HepG2 (cell line): ENCODE measurements around the gene SLC16A5. TPM values are rescaled to one million over a fixed set of nuclear protein-coding genes. Genes with fewer than 3 reads are reported as not detected.

ENCODE experiments used
- DNMT3B ChIP-seq: conservative IDR thresholded peaks from 2 replicates; pipeline ENCODE4 v1.6.1; 2016; ENCODE audit warnings: missing biosample characterization, control low read depth
- DR1 ChIP-seq: sonication (generic); formaldehyde crosslinking; IDR thresholded peaks from 2 replicates; pipeline ENCODE4 v1.8.0; 2021; ENCODE audit warnings: mild to moderate bottlenecking, missing genetic modification reagents, inconsistent platforms
- FIP1L1 ChIP-seq: fragments of 200-400 bp; formaldehyde crosslinking; IDR thresholded peaks from 2 replicates; pipeline ENCODE4 v1.6.1; 2018; ENCODE audit warnings: low read depth, mild to moderate bottlenecking, low read length, moderate library complexity, borderline replicate concordance; ENCODE audit not compliant: insufficient read depth
- GTF2F1 ChIP-seq: fragments of 150-350 bp; IDR thresholded peaks from 2 replicates; pipeline ENCODE4 v1.6.1; 2014; ENCODE audit warnings: low read length
- HMG20B ChIP-seq: conservative IDR thresholded peaks from 2 replicates; pipeline ENCODE4 v1.6.1; 2016; ENCODE audit warnings: missing genetic modification reagents, missing compliant biosample characterization
- HNRNPH1 ChIP-seq: fragments of 200-400 bp; formaldehyde crosslinking; optimal IDR thresholded peaks from 2 replicates; pipeline ENCODE3; 2017; ENCODE audit warnings: mild to moderate bottlenecking, low read depth, low read length
- HNRNPUL1 ChIP-seq: fragments of 200-400 bp; formaldehyde crosslinking; IDR thresholded peaks from 2 replicates; pipeline ENCODE4 v1.6.1; 2017; ENCODE audit warnings: low read depth, mild to moderate bottlenecking, low read length, moderate library complexity
- KAT2B ChIP-seq: fragments of 150-350 bp; IDR thresholded peaks from 2 replicates; pipeline ENCODE4 v1.6.1; 2014; ENCODE audit warnings: low read depth, low read length, borderline replicate concordance
- MAFF ChIP-seq: IDR thresholded peaks from 2 replicates; pipeline ENCODE4 v1.6.1; 2011; ENCODE audit warnings: low read depth, low read length, improper control_type of control experiment
- MATR3 ChIP-seq: sonication (generic); formaldehyde crosslinking; IDR thresholded peaks from 2 replicates; pipeline ENCODE4 v1.4.0; 2020; ENCODE audit warnings: missing genetic modification reagents
- MEIS1 ChIP-seq: sonication (generic); formaldehyde crosslinking; IDR thresholded peaks from 2 replicates; pipeline ENCODE4 v1.9.0; 2021; ENCODE audit warnings: mild to moderate bottlenecking, missing genetic modification reagents, moderate library complexity, borderline replicate concordance
- PHB2 ChIP-seq: fragments of 450-650 bp; IDR thresholded peaks from 2 replicates; pipeline ENCODE4 v1.6.1; 2018; ENCODE audit not compliant: partially characterized antibody
- PHF21A ChIP-seq: sonication (generic); formaldehyde crosslinking; IDR thresholded peaks from 2 replicates; pipeline ENCODE4 v1.5.0; 2020; ENCODE audit warnings: mild to moderate bottlenecking, missing genetic modification reagents
- POLR2AphosphoS5 ChIP-seq: IDR thresholded peaks from 2 replicates; pipeline ENCODE4 v1.6.1; 2012; ENCODE audit warnings: low read depth, low read length
- RFX3 ChIP-seq: IDR thresholded peaks from 2 replicates; pipeline ENCODE4 v1.6.1; 2016; ENCODE audit warnings: missing biosample characterization, missing genetic modification reagents
- RFXAP ChIP-seq: sonication (generic); formaldehyde crosslinking; IDR thresholded peaks from 2 replicates; pipeline ENCODE4 v1.4.0; 2020; ENCODE audit warnings: missing genetic modification reagents, borderline replicate concordance
- TBX2 ChIP-seq: sonication (generic); formaldehyde crosslinking; IDR thresholded peaks from 2 replicates; pipeline ENCODE4 v1.5.0; 2020; ENCODE audit warnings: missing genetic modification reagents, mild to moderate bottlenecking, borderline replicate concordance
- ZBTB42 ChIP-seq: sonication (generic); formaldehyde crosslinking; IDR thresholded peaks from 2 replicates; pipeline ENCODE4 v1.5.0; 2020; ENCODE audit warnings: mild to moderate bottlenecking, missing genetic modification reagents
- ZNF101 ChIP-seq: sonication (generic); formaldehyde crosslinking; IDR thresholded peaks from 2 replicates; pipeline ENCODE4 v1.4.0; 2020; ENCODE audit warnings: mild to moderate bottlenecking, low read depth, missing genetic modification reagents, borderline replicate concordance
- ZNF280D ChIP-seq: sonication (generic); formaldehyde crosslinking; IDR thresholded peaks from 2 replicates; pipeline ENCODE4 v1.5.1; 2020; ENCODE audit warnings: mild to moderate bottlenecking, missing genetic modification reagents
- ZNF530 ChIP-seq: sonication (generic); formaldehyde crosslinking; IDR thresholded peaks from 2 replicates; pipeline ENCODE4 v1.5.0; 2020; ENCODE audit warnings: low read depth, mild to moderate bottlenecking, missing genetic modification reagents
- ZNF580 ChIP-seq: IDR thresholded peaks from 2 replicates; pipeline ENCODE4 v1.6.1; 2016; ENCODE audit warnings: low read depth, borderline replicate concordance
- ZNF639 ChIP-seq: conservative IDR thresholded peaks from 2 replicates; pipeline ENCODE4 v1.6.1; 2018; ENCODE audit warnings: missing genetic modification reagents
- ZNF691 ChIP-seq: sonication (generic); formaldehyde crosslinking; IDR thresholded peaks from 2 replicates; pipeline ENCODE4 v1.4.0; 2020; ENCODE audit warnings: missing genetic modification reagents, low read depth, mild to moderate bottlenecking, borderline replicate concordance
- ZNF737 ChIP-seq: sonication (generic); formaldehyde crosslinking; IDR thresholded peaks from 2 replicates; pipeline ENCODE4 v1.5.0; 2020; ENCODE audit warnings: missing genetic modification reagents, mild to moderate bottlenecking, borderline replicate concordance
- ZSCAN31 ChIP-seq: sonication (generic); formaldehyde crosslinking; IDR thresholded peaks from 2 replicates; pipeline ENCODE4 v1.5.0; 2020; ENCODE audit warnings: low read depth, mild to moderate bottlenecking, missing genetic modification reagents
- polyA plus RNA-seq, 8 experiments: library from polyadenylated mRNA; depleted of rRNA in 3 of 8; stranded (reverse) in 7 of 8; unstranded in 1 of 8; fragments of >200 nt; fragmentation: Illumina TruSeq in 4 of 8; extraction: Trizol in 4 of 8; gene quantifications; 2 replicates each; pipeline versions ENCODE4 v1.2.1 to v1.2.3, GENCODE V29; 2011 to 2016; ENCODE audit warnings: low read depth in 4 of 8, missing spikeins in 1 of 8, mixed read lengths in 1 of 8; ENCODE audit not compliant: insufficient read depth in 1 of 8
- total RNA-seq, 5 experiments: library from RNA; depleted of rRNA; stranded (reverse); fragments of >200 nt; fragmentation: Illumina TruSeq; extraction: Trizol; gene quantifications; 2 replicates each; pipeline ENCODE4 v1.2.3, GENCODE V29; 2016; ENCODE audit warnings: low read depth in 1 of 5

Gene SLC16A5
- total and polyA plus RNA-seq, 2 of the 13 experiments (the other 11 are each of a cell fraction or from before 2014, with no cell fraction given): 0.69 to 5.6 TPM

- TF ChIP-seq ZNF280D (CRISPR knock-in tag): no peak; the same call in 1 of the 2 replicates
- TF ChIP-seq HNRNPUL1: no peak
- peak; percentile 76; the same call in 1 of the 2 replicates for TF ChIP-seq TBX2 (CRISPR knock-in tag)
- peak; percentile 38; the same call in 1 of the 2 replicates for TF ChIP-seq ZNF101 (CRISPR knock-in tag)
- TF ChIP-seq MEIS1: peak; percentile 20; the same call in 1 of the 2 replicates
- no peak for TF ChIP-seq MATR3 (CRISPR knock-in tag)
- TF ChIP-seq MAFF: no peak
- no peak for TF ChIP-seq GTF2F1
- 0 out of 2 replicates have a peak, but pooled peaks have one; percentile 9 for TF ChIP-seq ZNF691 (CRISPR knock-in tag)
- TF ChIP-seq RFX3 (CRISPR knock-in tag): no peak
- 0 out of 2 replicates have a peak, but pooled peaks have one; percentile 51 for TF ChIP-seq ZNF737 (CRISPR knock-in tag)
- no peak for TF ChIP-seq HNRNPH1
- TF ChIP-seq PHF21A (CRISPR knock-in tag): peak; percentile 78
- no peak for TF ChIP-seq DR1 (CRISPR knock-in tag)
- no peak for TF ChIP-seq ZBTB42 (CRISPR knock-in tag)
- TF ChIP-seq ZNF530 (CRISPR knock-in tag): 0 out of 2 replicates have a peak, but pooled peaks have one; percentile 15
- TF ChIP-seq DNMT3B (CRISPR knock-in tag): peak; percentile 84; the same call in 1 of the 2 replicates
- TF ChIP-seq HMG20B (CRISPR knock-in tag): peak; percentile 34; the same call in 1 of the 2 replicates
- no peak for TF ChIP-seq FIP1L1
- TF ChIP-seq ZSCAN31 (CRISPR knock-in tag): no peak; the same call in 1 of the 2 replicates
- TF ChIP-seq PHB2: no peak
- no peak for TF ChIP-seq KAT2B
- no peak for TF ChIP-seq RFXAP (CRISPR knock-in tag)
- peak; percentile 72; the same call in 1 of the 2 replicates for TF ChIP-seq ZNF580 (CRISPR knock-in tag)
- no peak for TF ChIP-seq ZNF639
- TF ChIP-seq POLR2AphosphoS5: no peak
Measured at GRCh38 chr17:75086496-75087181, 1.1 kb upstream of the SLC16A5 start (continued).
